HG03354 (cell line): ENCODE measurements around the gene PPP1R3E.
"Not testable (repeated sequence)": the region's sequence is repeated elsewhere in the genome, so short reads cannot be mapped to it uniquely, and the experiment has no call there.

Experiments
- ATAC-seq: cut with Tn5 transposase; IDR thresholded peaks from one replicate; pipeline ENCODE4 v1.9.1; 2021; ENCODE audit warnings: mild to moderate bottlenecking; ENCODE audit not compliant: unreplicated experiment, poor library complexity, severe bottlenecking

PPP1R3E gene, protein sequence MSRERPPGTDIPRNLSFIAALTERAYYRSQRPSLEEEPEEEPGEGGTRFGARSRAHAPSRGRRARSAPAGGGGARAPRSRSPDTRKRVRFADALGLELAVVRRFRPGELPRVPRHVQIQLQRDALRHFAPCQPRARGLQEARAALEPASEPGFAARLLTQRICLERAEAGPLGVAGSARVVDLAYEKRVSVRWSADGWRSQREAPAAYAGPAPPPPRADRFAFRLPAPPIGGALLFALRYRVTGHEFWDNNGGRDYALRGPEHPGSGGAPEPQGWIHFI

DNA sequence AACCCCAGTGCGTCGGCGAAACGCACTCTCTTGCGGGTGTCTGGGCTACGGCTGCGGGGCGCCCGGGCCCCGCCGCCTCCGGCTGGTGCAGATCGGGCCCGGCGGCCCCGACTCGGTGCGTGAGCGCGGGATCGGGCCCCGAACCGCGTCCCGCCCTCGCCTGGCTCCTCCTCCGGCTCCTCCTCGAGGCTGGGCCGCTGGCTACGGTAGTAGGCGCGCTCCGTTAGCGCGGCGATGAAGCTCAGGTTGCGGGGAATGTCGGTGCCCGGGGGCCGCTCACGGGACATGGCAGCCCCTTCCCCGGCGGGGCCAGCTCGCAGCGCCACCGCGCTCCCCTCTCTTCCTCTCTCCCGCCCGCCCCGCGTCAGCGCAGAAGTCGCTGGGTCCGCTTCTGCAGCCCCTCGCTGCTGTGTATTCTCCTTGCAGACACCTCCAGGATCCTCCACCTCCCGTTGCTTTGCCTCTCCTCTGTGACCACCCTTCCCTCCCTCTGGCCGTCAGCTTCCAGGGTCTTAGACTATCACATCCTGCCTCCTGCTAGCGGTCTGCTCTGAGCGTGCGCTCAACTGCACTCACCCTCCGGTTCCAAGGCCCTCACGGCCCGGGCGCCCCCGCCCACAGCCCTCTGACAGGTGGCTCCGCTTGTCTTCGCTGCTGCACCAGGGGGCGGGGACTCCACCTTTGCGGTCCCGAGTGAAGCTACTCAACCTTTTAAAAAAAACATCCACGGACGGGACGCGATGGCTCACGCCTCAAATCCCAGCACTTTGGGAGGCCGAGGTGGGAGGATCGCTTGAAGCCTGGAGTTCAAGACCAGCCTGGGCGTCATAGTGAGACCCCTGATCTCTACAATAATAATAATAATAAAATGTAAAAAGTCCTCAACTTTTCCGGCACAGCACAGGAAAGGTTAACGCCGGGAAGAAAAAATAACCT lies at the start of gene PPP1R3E:
Gene PPP1R3E, minus strand, starts transcription at position 570 of the 936 bp plus-strand sequence. Its CDS starts 283 bp downstream, at position 287.
- peak; percentile 35 for ATAC-seq

DNA sequence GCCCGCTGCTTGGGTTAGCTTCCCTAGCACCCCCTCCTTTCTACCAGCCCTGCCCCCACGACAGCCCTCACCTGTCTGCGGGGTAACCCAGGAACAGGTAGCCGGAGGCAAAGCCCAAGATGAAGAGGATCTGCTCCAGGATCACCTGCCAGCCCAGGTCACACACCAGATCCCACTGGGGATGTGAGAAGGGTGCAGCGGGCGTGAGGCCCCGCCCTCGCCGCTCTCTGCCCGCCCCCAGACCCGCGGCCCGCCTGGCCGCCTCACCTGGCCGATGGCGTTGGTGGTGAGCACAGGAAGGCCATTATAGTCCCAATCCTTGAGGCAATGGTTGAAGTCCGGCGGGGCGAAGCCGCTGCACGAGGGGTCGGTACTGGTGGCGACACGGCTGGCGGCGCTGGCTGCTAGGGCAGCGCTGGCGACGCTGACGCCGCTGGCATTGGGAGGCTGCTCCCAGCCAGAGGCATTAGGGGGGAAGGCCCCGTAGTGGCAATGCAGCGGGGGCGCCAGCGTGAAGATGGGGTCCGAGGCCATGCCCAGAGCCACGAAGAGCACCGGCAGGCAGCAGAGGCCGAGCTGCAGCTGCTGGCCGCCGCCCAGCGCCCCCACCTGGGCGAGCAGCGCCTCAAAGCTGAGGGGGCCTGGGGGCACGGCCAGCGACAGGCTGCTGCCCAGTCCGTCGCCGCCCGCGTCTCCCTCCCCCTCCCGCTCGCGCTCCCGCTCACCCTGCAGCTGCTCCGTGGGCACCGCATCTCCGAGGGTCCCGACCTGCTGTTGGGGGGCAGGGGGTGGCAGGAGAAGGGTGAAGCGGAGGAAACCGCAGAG lies 49.2 kb upstream of the PPP1R3E start:
- no peak for ATAC-seq

DNA sequence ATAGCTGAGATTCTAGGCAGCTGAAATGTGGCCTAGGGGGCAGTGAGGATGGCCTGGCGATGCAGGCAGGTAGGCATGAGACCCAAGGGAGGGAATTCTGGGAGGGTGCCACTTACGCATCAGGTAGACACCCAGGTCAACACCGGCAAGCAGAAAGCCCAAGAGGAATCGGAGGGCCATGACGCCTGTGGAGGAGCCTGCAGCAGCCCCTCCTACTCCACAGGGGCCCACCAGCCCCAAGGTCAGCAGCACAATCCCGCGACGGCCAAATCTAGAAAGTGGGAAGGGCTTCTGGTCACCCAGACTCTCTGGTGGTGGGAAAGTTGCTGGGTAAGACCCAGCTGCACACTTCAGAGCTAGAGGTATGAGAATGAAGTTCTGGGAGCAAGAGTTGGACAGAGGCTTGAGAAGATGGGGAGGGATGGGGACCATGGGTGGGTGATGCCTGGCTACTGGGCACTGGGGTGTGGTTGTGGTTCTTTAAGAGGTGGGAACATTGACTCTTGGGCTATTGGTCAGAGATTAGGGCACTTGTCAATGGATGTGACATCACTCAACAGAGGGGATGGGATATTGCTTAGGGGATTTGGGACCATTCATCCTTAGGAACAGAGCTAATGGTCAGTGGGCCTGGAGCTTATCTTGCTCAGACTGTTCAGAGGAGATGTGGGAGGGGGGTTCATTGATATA lies 46.6 kb upstream of the PPP1R3E start:
- ATAC-seq: no peak

DNA sequence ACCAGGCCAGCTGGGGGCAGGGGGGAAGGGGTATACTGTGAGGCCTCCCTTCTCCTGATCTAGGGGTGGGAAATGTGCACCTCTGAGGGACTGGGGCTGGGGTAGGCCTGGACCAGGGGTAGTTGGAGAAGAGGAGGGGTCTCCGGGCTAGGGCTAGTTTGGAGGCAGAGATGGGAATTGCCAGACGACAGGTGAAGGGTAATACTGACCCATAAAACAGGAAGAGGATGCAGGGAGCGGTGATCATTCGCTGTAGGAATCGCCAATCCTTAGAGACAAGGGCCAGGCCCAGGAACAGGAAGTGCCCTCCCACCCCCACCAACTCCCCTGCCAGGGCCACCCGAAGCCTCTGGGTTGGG lies 45.6 kb upstream of the PPP1R3E start:
- ATAC-seq: no peak

DNA sequence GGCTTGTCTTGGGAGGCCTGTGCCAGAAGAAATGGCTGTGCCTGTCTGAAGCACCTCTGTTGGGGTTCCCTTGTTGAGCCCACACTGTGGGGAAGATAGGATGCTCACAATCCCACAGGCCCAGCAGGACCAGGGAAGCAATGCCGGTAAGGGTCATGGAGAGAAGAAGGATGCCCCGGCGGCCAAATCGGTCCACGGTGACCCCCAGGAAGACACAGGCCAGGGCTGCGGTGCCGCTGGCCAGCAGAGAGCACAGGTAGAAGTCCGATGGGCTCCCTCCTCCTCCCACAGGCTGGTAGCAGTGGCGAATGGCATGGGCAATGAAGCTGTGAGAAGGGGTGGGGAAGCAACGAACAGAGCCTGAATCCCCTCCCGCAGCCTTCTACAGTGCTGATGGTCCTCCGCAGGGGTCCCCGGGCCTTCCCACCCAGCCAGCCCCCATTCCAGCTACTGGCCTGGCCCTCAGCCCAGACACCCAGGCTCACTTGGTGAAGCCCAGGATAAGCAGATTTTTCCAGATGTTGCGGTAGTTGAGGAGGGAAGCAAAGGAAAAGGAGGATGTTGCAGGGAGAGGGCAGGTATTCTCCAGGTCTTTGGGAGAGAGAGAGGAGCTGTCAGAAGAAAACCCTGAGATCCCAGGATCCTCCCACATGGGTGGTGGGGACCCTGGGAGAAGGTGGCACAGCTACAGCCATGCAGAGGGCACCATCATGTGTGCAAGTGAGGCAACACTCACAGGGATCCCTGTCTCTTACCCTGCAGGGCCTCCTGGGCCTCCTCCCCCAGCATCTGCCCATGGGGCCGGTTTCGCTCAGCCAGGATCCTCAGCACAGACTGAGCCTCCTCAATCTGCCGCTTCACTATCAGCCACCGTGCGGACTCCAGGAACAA lies 45.0 kb upstream of the PPP1R3E start:
- no peak for ATAC-seq

DNA sequence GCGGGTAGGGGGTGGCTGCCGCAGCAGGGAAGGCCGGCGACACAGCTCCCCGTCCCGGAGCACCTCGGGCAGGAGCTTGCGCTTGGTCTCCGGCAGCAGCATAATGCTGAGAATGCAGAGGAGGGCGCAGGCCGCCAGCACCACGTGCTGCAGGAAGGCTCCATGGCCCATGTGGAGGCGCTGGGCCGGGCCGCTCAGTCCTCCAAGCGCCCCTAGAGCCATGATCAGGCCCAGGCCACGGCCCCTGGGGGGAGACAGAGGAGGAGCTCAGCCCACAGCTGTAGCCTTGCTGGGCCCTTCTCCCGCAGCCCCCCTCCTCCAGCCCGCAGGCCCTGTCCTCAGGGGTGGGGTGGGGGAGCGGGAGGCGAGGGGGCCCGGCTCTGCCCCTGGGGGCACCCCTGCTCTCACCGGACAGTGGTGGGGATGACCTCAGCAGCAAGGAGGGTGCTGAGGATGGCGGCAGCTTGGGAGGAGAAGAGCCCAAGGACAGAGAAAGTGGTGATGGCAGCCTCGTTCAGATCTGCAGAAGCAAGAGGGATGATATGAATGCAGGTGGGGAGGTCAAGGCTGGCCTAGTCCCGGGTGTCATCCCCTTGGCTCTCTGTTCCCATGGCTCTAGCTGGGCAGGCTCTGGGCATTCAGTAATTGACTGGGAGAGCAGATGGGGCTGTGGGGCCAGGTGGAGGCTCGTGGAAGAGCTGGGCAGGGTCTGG lies 44.2 kb upstream of the PPP1R3E start:
- ATAC-seq: no peak

DNA sequence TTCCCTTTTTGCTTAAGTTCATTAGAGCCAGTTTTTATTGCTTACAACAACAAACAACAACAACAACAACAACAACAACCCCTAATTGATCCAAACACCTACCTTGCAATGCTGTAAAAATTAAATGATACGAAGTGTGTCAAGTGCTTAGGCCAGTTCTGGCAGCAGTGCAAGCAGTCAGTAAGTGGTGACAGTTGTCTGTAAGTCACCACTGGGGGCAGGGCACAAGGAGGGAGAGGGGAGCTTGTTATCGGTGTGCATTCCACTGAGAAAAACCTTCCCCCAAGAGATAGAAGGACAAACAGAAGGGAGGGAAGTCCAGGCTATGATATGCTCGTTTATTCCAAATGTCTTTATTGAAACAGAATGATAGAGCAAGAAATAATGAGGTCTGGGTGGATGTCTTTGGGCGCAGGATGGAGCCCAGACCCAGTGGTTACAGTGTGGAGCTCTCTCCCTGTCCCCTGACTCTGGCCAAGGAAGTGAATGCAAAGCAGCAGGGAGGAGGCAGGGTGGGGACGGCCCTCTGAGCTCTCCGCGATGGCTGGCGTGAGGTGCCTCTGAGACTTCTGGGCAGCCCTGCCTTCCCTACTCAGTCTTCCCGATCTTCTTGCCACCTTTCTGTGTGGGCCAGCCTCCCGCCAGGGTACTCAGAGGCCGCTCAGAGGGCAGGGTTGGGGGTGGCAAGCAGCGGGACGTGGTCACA lies 43.5 kb upstream of the PPP1R3E start:
- ATAC-seq: no peak

DNA sequence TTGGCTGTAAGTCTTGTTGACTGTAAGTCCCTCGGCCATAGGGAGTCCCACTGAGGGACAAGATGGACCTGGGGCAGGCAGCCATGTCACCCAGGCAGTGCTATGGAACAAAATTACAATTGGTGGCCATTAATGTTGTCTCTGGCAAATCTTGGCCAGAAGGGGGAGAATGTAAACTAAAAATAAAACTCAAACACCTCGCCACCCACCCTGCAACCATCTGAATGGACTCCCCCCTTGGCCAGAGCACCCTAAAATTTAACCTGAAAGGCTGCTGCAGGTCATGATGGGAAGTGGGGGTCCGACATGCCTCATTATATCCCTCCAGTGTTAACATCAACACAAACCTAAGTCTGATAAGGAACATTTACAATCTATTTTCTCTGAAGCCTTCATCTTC lies 41.8 kb upstream of the PPP1R3E start:
- ATAC-seq: no peak

DNA sequence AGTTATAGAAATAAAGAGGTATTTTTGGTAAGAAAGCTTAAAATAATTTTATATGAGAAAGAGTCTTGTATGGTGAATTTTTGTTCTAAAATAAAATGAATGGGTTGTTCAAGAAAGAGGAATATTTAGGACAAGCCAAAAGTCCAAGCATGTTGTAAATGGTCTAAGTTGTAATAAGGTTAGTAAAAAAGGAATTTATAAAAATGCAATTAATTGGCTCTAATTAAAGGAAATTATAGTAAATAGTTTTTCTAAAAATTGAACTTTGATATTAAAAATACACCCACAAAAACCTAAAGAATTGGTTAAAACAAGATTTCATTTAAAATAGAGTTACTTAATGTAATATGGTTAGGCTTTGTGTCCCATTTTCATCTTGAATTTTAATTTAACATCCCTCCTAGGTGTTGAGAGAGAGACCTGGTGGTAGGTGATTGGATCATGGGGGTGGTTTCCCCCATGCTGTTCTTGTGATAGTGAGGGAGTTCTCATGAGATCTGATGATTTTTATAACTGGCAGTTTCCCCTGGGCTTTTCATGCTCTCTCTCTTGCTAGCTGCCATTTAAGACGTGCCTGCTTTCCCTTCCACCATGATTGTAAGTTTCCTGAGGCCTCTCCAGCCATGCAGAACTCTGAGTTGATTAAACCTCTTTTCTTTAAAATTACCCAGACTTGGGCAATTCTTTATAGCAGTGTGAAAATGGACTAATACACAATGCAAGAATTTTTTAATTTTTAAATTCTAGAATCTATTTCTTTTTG lies 37.0 kb upstream of the PPP1R3E start:
- no peak for ATAC-seq

DNA sequence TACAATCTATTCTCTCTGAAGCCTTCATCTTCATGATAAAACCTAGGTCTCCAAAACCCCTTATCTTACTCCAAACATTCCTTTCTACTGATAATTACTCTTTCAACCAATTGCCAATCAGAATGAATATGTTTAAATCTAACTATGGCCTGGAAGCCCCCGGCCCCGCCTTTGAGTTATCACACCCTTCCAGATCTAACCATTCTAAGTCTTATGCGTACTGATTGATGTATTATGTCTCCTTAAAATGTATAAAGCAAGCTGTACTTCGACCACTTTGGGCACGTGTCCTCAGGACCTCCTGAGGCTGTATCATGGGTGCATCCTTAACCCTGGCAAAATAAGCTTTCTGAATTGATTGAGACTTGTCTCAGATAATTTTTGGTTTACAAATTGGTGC lies 33.0 kb upstream of the PPP1R3E start:
- ATAC-seq: no peak

DNA sequence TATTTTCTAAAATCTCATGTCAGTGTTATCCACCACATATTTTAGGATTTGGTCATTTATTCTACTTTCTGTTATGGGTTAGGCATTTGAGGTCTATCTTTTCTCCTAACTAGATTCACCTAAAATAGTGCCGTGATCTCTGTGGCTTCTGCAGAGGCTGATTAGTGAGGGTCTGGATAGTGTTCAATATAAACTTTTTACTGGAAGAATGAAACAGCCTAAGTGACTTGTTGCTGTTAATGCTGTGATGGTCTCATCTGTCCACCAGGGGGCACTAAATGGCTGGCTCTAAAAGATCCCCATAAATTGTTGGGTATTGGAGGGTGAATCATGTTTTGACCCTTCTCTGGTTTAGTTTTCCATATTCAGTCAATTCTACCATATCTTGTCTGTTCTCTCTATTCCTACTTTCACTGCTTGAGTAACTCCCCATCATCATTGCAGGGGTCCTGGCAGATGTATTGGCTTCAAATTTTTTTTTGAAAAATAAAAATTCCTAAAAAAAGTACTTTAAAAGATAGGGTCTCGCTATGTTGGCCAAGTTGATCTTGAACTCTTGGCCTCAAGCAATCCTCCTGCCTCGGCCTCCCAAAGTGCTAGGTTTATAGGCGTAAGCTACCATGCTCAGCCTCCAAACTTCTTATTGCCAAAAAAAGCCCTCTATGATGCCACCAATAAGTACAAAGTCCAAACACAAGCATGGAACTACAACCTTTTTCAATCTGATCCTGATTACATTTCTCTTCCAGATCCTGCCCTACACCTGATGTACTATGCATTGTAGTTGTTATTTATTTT lies 25.5 kb upstream of the PPP1R3E start:
- no peak for ATAC-seq

DNA sequence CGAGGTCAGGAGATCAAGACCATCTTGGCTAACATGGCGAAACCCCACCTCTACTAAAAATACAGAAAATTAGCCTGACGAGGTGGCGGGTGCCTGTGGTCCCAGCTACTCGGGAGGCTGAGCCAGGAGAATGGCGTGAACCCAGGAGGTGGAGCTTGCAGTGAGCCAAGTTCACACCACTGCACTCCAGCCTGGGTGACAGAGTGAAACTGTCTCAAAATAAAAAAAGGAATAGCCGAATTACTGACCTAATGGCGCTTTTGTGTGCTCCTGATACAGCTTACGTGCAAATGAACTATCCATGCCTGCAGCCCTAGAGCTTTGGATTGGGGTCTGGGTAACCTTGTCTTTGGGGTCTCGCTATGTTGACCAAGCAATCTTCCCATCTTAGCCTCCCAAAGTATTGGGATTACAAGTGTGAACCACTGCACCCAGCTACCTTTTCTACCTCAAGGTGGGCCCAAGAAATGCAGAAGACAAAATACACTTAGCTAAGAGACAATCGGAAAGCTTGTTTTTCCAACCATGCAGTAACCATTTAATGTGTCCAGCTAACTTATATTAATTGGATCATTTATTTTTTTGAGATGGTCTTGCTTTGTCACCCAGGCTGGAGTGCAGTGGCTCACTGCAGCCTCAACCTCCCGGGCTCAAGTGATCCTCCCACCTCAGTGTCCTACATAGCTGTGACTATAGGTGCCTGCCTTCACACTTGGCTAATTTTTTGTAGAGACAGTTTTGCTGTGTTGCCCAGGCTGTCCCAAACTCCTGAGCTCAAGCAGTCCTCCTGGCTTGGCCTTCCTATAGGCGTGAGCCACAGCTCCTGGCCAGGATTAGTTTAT lies 24.1 kb upstream of the PPP1R3E start:
- ATAC-seq: no peak

DNA sequence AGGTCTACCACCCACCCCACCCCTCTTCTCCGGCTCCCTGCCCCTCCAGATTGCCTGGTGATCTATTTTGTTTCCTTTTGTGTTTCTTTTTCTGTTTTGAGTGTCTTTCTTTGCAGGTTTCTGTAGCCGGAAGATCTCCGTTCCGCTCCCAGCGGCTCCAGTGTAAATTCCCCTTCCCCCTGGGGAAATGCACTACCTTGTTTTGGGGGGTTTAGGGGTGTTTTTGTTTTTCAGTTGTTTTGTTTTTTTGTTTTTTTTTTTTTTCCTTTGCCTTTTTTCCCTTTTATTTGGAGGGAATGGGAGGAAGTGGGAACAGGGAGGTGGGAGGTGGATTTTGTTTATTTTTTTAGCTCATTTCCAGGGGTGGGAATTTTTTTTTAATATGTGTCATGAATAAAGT lies 23.1 kb upstream of the PPP1R3E start:
- not testable (repeated sequence) for ATAC-seq

DNA sequence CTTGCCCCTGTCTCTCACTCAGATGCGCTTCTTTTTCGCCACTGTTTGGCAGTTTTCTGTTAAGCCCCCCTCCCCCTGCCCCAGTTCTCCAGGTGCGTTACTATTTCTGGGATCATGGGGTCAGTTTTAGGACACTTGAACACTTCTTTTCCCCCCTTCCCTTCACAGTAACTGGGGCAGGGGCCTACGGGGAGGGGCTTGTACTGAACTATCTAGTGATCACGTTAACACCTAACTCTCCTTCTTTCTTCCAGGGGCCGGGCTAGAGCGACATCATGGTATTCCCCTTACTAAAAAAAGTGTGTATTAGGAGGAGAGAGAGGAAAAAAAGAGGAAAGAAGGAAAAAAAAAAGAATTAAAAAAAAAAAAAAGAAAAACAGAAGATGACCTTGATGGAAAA lies 22.3 kb upstream of the PPP1R3E start:
- ATAC-seq: no peak

DNA sequence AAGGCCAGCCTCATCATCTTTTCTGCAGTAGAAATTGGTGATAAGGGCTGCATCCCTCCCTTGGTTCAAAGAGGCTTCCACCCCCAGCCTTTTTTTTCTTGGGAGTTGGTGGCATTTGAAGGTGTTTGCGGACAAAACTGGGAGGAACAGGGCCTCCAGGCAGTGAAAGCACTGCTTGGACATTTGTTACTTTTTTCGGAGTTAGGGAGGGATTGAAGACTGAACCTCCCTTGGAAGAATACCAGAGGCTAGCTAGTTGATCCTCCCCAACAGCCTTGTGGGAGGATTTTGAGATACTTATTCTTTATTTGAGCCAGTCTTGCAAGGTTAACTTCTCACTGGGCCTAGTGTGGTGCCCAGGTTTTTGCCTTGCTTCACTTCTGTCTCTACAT lies 21.8 kb upstream of the PPP1R3E start:
- ATAC-seq: no peak
